HepG2 (cell line): ENCODE data around the gene HBB. TPM values are rescaled to one million over a fixed set of nuclear protein-coding genes. Genes with fewer than 3 reads are reported as not detected.

Experiments
- ATAC-seq: fragments of 200-7000 bp; cut with Tn5 transposase; 3 replicates; pipeline ENCODE4 v1.9.1; 2020; ENCODE audit warnings: mild to moderate bottlenecking, moderate library complexity
- BruUV-seq: library from RNA; stranded (reverse); fragments of 400-500 nt; replicated peaks from 2 replicates; lab custom pipeline; 2021; lab: Mats Ljungman, UMichigan
- CTCF ChIA-PET: fragments of 300-600 bp; formaldehyde crosslinking; extraction: SDS; loops from one replicate; lab custom pipeline; 2021; ENCODE audit warnings: low total read pairs, inconsistent platforms, low intra/inter-chr PET ratio; lab: Yijun Ruan, JAX
- POLR2A ChIA-PET: fragments of 350-600 bp; sonication (Branson Sonifier 250); formaldehyde crosslinking; loops from one replicate; lab custom pipeline; 2020; ENCODE audit warnings: antibody characterized with exemption, inconsistent platforms; lab: Yijun Ruan, JAX
- DNase-seq: peaks from one replicate; pipeline ENCODE4 v3.0.0-alpha.2; 2015; ENCODE audit warnings: low spot score
- FAIRE-seq: peaks from 3 replicates; lab custom pipeline; 2011; peaks lifted over from hg19 to GRCh38; lab: Jason Lieb, UNC
- H2AFZ ChIP-seq: one replicate; pipeline ENCODE4 v1.6.1; 2011; ENCODE audit warnings: low read length, inconsistent platforms
- H3K27ac ChIP-seq: fragments of 300-600 bp; 3 replicates; pipeline ENCODE4 v1.8.0; 2011; ENCODE audit warnings: mixed run types, mild to moderate bottlenecking, mixed read lengths, low read length, inconsistent platforms; ENCODE audit not compliant: insufficient read depth; ENCODE audit errors: extremely low read length
- H3K27me3 ChIP-seq, 2 experiments: fragments of 200-600 bp in 1 of 2; 2 replicates in 1 of 2; 3 replicates in 1 of 2; pipeline versions ENCODE4 v1.6.0 to v1.8.0; 2011; ENCODE audit warnings: low read length in 2 of 2, mild to moderate bottlenecking in 2 of 2, moderate library complexity in 2 of 2, inconsistent platforms in 1 of 2; ENCODE audit not compliant: insufficient read depth in 2 of 2, control insufficient read depth in 1 of 2
- H3K36me3 ChIP-seq, 2 experiments: fragments of 200-600 bp in 1 of 2; replicated peaks in 1 of 2; 2 replicates in 1 of 2; 3 replicates in 1 of 2; pipeline versions ENCODE4 v1.5.1 to v1.8.0; 2011; ENCODE audit warnings: low read length in 2 of 2, inconsistent platforms in 1 of 2; ENCODE audit not compliant: insufficient read depth in 2 of 2, control insufficient read depth in 1 of 2
- H3K4me1 ChIP-seq: 2 replicates; pipeline ENCODE4 v1.5.1; 2012; ENCODE audit warnings: low read length, inconsistent platforms; ENCODE audit not compliant: insufficient read depth
- H3K4me2 ChIP-seq: 2 replicates; pipeline ENCODE4 v1.6.0; 2011; ENCODE audit warnings: low read depth, low read length, inconsistent platforms
- H3K4me3 ChIP-seq, 3 experiments: fragments of 200-600 bp in 1 of 3; sonication (generic), shearing (Covaris generic) in 1 of 3; replicated peaks in 1 of 3; 2 replicates each; pipeline ENCODE4 v1.5.1; 2011 to 2016; ENCODE audit warnings: low read length in 3 of 3, inconsistent platforms in 2 of 3, low read depth in 2 of 3, mild to moderate bottlenecking in 2 of 3, control low read depth in 1 of 3, mixed read lengths in 1 of 3; ENCODE audit not compliant: insufficient read depth in 1 of 3
- H3K79me2 ChIP-seq: one replicate; pipeline ENCODE4 v1.6.1; 2011; ENCODE audit warnings: low read length, inconsistent platforms; ENCODE audit not compliant: insufficient read depth
- H3K9ac ChIP-seq: 2 replicates; pipeline ENCODE4 v1.6.0; 2011; ENCODE audit warnings: mild to moderate bottlenecking, low read depth, low read length, inconsistent platforms; ENCODE audit not compliant: insufficient read depth
- H3K9me3 ChIP-seq: 2 replicates; pipeline ENCODE4 v1.5.1; 2012; ENCODE audit warnings: mild to moderate bottlenecking, low read length
- H4K20me1 ChIP-seq: 2 replicates; pipeline ENCODE4 v1.6.0; 2011; ENCODE audit warnings: inconsistent platforms, mild to moderate bottlenecking, low read length, moderate library complexity; ENCODE audit not compliant: insufficient read depth
- AHR ChIP-seq: IDR thresholded peaks from 2 replicates; pipeline ENCODE4 v1.6.1; 2018; ENCODE audit warnings: missing genetic modification reagents, missing compliant biosample characterization
- ATF2 ChIP-seq: sonication (generic); formaldehyde crosslinking; IDR thresholded peaks from 2 replicates; pipeline ENCODE4 v1.4.0; 2020; ENCODE audit warnings: missing genetic modification reagents
- ATF7-NPFF ChIP-seq: sonication (generic); formaldehyde crosslinking; IDR thresholded peaks from 2 replicates; pipeline ENCODE4 v1.8.1; 2023; ENCODE audit warnings: mild to moderate bottlenecking, low read depth, missing genetic modification reagents, moderate library complexity
- FLYWCH1 ChIP-seq: sonication (generic); formaldehyde crosslinking; IDR thresholded peaks from 2 replicates; pipeline ENCODE4 v1.8.1; 2023; ENCODE audit warnings: mild to moderate bottlenecking, missing genetic modification reagents
- KAT7 ChIP-seq: IDR thresholded peaks from 2 replicates; pipeline ENCODE4 v1.6.1; 2018; ENCODE audit warnings: borderline replicate concordance, missing compliant biosample characterization
- MTF2 ChIP-seq: sonication (generic); formaldehyde crosslinking; IDR thresholded peaks from 2 replicates; pipeline ENCODE4 v1.5.0; 2020; ENCODE audit warnings: missing genetic modification reagents, borderline replicate concordance
- NPAS2 ChIP-seq: sonication (generic); formaldehyde crosslinking; IDR thresholded peaks from 2 replicates; pipeline ENCODE4 v1.8.0; 2022; ENCODE audit warnings: mild to moderate bottlenecking, missing genetic modification reagents, borderline replicate concordance
- RAD21 ChIP-seq: fragments of 450-650 bp; formaldehyde crosslinking; IDR thresholded peaks from 2 replicates; pipeline ENCODE4 v1.5.0; 2020; ENCODE audit warnings: mild to moderate bottlenecking
- STAT5B ChIP-seq: sonication (generic); formaldehyde crosslinking; IDR thresholded peaks from 2 replicates; pipeline ENCODE4 v1.4.0; 2020; ENCODE audit warnings: missing genetic modification reagents
- YY1 ChIP-seq: IDR thresholded peaks from 2 replicates; pipeline ENCODE4 v1.6.1; 2011; ENCODE audit warnings: low read length, low read depth, moderate library complexity, mild to moderate bottlenecking; ENCODE audit not compliant: insufficient read depth, insufficient replicate concordance
- ZNF205 ChIP-seq: IDR thresholded peaks from 2 replicates; pipeline ENCODE4 v1.6.1; 2018; ENCODE audit warnings: missing biosample characterization, missing genetic modification reagents
- ZNF256 ChIP-seq: sonication (generic); formaldehyde crosslinking; conservative IDR thresholded peaks from 2 replicates; pipeline ENCODE4 v1.4.0; 2020; ENCODE audit warnings: missing genetic modification reagents
- ZNF792 ChIP-seq: IDR thresholded peaks from 2 replicates; pipeline ENCODE4 v1.6.1; 2016
- WGBS: methylation state at CpG from one replicate; pipeline ENCODE4 v1.1.6; 2017; ENCODE audit warnings: low lambda C conversion rate; 5-methylcytosine and 5-hydroxymethylcytosine counted together
- in situ Hi-C: cut with HindIII; loops from 2 replicates; pipeline ENCODE4 v1.10.0; 2017; ENCODE audit warnings: low pct_unique_long_range_greater_than_20kb; ENCODE audit not compliant: extremely low pct_ligation_motif_present
- intact Hi-C: fragments of 100-400 bp; cut with micrococcal nuclease; formaldehyde crosslinking; loops from one replicate; pipeline ENCODE4 v1.10.0; 2022; ENCODE audit not compliant: unreplicated experiment
- polyA plus RNA-seq, 8 experiments: library from polyadenylated mRNA; depleted of rRNA in 3 of 8; stranded (reverse) in 7 of 8; unstranded in 1 of 8; fragments of >200 nt; fragmentation: Illumina TruSeq in 4 of 8; extraction: Trizol in 4 of 8; gene quantifications; 2 replicates each; pipeline versions ENCODE4 v1.2.1 to v1.2.3, GENCODE V29; 2011 to 2016; ENCODE audit warnings: low read depth in 4 of 8, missing spikeins in 1 of 8, mixed read lengths in 1 of 8; ENCODE audit not compliant: insufficient read depth in 1 of 8
- total RNA-seq, 5 experiments: library from RNA; depleted of rRNA; stranded (reverse); fragments of >200 nt; fragmentation: Illumina TruSeq; extraction: Trizol; gene quantifications; 2 replicates each; pipeline ENCODE4 v1.2.3, GENCODE V29; 2016; ENCODE audit warnings: low read depth in 1 of 5

The HBB gene
- total and polyA plus RNA-seq, 2 of the 13 experiments (the other 11 are each of a cell fraction or from before 2014, with no cell fraction given), result not detected

DNA sequence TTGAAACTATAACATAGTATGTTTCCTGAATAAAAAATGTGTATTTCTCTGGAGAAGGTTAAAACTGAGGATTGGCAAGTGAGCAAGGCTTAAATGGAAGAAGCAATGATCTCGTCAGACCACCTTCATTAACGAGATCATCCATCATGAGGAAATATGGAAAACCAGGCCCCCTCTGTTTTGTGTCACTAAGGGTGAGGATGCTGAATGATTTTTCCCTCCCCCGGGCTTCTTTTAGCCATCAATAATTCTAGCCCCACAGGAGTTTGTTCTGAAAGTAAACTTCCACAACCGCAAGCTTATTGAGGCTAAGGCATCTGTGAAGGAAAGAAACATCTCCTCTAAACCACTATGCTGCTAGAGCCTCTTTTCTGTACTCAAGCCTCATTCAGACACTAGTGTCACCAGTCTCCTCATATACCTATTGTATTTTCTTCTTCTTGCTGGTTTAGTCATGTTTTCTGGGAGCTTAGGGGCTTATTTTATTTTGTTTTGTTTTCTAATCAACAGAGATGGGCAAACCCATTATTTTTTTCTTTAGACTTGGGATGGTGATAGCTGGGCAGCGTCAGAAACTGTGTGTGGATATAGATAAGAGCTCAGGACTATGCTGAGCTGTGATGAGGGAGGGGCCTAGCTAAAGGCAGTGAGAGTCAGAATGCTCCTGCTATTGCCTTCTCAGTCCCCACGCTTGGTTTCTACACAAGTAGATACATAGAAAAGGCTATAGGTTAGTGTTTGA is 48.7 kb upstream of the HBB start:
- intact Hi-C loops, result no loop called here
- in situ Hi-C loops, result no loop called here
- no peak overlapping the region for H3K4me3 ChIP-seq
- ChIA-PET POLR2A (no interaction called here), CTCF (no interaction called here)
- no peaks in the 10 kb centered on the region for H3K9me3 ChIP-seq
- no TSS peak for BruUV-seq
- FAIRE-seq (no peak), DNase-seq (no peak), ATAC-seq (no peak)
- H3K4me2 ChIP-seq, result no peak overlapping the region
- H3K27me3 ChIP-seq, result no peaks in the 10 kb centered on the region
- TF ChIP-seq NPAS2 (CRISPR knock-in tag), result no peak
- TF ChIP-seq YY1, result no peak
- TF ChIP-seq ZNF792 (CRISPR knock-in tag), result no peak
- no peak for TF ChIP-seq MTF2 (CRISPR knock-in tag)
- no peak for TF ChIP-seq ATF2 (CRISPR knock-in tag)
- TF ChIP-seq ZNF256 (CRISPR knock-in tag), result no peak
- no peak for TF ChIP-seq RAD21 (CRISPR knock-in tag)
- no peak for TF ChIP-seq ATF7-NPFF (CRISPR knock-in tag)
- TF ChIP-seq FLYWCH1, result no peak
- TF ChIP-seq KAT7 (CRISPR knock-in tag), result no peak
- TF ChIP-seq AHR, result no peak
- no peak for TF ChIP-seq STAT5B (CRISPR knock-in tag)
- no peak for TF ChIP-seq ZNF205
- H4K20me1 ChIP-seq, result no peaks in the 10 kb centered on the region
- no peaks in the 10 kb centered on the region for H3K79me2 ChIP-seq
- H3K36me3 ChIP-seq, result no peaks in the 10 kb centered on the region
- H2AFZ ChIP-seq, result no peak overlapping the region
- no peak overlapping the region for H3K9ac ChIP-seq
- H3K27ac ChIP-seq, result no peak overlapping the region
- H3K4me1 ChIP-seq, result no peaks in the 10 kb centered on the region
- WGBS, result 12% methylated on average over 6 of the region's 6 CpGs
